ENCODE data around the gene COA1. TPM values are rescaled to one million over a fixed set of nuclear protein-coding genes. Genes with fewer than 3 reads are reported as not detected.
"Not testable (repeated sequence)": the region's sequence is repeated elsewhere in the genome, so short reads cannot be mapped to it uniquely, and the experiment has no call there.

The COA1 gene
- total RNA-seq, 1 donor from 2014 or later: 67.1 TPM

DNA sequence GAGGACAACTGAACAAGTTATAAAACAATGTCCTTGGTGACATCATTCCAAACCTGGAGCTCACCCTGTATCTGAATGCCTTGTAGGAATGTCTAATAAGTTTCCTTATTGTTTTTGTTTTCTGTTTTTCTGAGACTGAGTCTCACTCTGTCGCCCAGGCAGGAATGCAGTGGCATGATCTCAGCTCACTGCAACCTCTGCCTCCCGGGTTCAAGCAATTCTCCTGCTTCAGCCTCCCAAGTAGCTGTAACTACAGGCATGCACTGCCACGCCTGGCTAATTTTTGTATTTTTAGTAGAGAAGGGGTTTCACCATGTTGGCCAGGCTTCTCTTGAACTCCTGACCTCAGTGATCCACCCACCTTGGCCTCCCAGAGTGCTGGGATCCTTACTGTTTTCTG is 2.2 kb upstream of the COA1 start:
- H3K27me3 Mint-ChIP-seq (ENCODE audit: low read depth); H3K4me3 Mint-ChIP-seq (ENCODE audit: low read depth); DNase-seq (ENCODE audit: low spot score); H3K27ac Mint-ChIP-seq; intact Hi-C loops (cut with micrococcal nuclease); H3K9me3 Mint-ChIP-seq: not testable (repeated sequence)
- H3K36me3 Mint-ChIP-seq (ENCODE audit: low read depth): peaks cover 11% of the 10 kb centered on the region
- H3K4me1 Mint-ChIP-seq (ENCODE audit: low read depth): peaks cover 30% of the 10 kb centered on the region

DNA sequence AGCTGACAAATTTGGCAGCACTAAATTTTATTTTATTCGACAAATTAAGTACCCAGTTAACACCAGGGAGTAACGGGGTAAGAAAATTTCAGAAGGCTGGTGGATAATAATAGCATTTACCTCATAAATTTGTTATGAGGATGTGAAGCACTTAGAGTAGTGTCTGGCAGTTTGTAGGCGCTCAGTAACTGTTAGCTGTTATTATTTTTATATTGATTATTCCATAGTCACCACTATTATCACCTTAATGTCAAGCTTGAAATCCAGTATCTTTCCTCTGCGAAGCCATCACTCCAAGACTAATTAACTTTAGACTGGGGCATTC is 563 bp upstream of the COA1 start:
- peaks cover 22% of the 10 kb centered on the region for H3K4me1 Mint-ChIP-seq (ENCODE audit: low read depth)
- no peak for DNase-seq (ENCODE audit: low spot score)
- peak overlapping the region; percentile 84 for H3K27ac Mint-ChIP-seq
- H3K4me3 Mint-ChIP-seq (ENCODE audit: low read depth): peak overlapping the region; percentile 86
- no peaks in the 10 kb centered on the region for H3K9me3 Mint-ChIP-seq
- no peaks in the 10 kb centered on the region for H3K27me3 Mint-ChIP-seq (ENCODE audit: low read depth)
- peaks cover 11% of the 10 kb centered on the region for H3K36me3 Mint-ChIP-seq (ENCODE audit: low read depth)
- intact Hi-C loops (cut with micrococcal nuclease): loop anchor here (2.0 to 10.0 kb wide), 5 partner anchors 29 to 275 kb away; partner anchors contain the start of genes BLVRA and STK17A

- Mint-ChIP-seq H3K36me3 (ENCODE audit: low read depth) (peaks cover 15% of the 10 kb centered on the region), H3K27me3 (ENCODE audit: low read depth) (no peaks in the 10 kb centered on the region), H3K4me3 (ENCODE audit: low read depth) (peak overlapping the region; percentile 57), H3K27ac (no peak overlapping the region), H3K4me1 (ENCODE audit: low read depth) (peaks cover 27% of the 10 kb centered on the region), H3K9me3 (no peaks in the 10 kb centered on the region)
- intact Hi-C loops (cut with micrococcal nuclease): loop anchor here (5.0 to 10.0 kb wide), 2 partner anchors 45 to 273 kb away; no protein-coding TSS in a partner anchor
- no peak for DNase-seq (ENCODE audit: low spot score)
These were observed 1.8 kb downstream of the COA1 start for GRCh38 chr7:43727494-43727893.

DNA sequence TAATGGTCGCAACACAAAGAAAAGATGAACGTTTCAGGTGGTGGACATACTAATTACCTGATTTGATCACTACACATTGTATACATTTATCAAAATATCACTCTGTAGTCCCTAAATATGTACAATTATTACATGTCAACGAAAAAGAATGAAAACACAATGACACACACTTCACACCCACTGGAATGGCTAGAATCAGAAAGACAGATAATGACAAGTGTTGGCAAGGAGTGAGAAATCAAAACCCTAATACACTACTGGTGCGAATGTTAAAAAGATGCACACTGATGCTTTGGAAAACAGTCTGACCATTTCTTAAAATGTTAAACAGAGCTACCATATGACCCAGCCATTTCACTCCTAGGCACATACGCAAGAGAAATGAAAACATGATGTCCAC is 2.3 kb downstream of the COA1 start:
- no peak for DNase-seq (ENCODE audit: low spot score)
- intact Hi-C loops (cut with micrococcal nuclease): loop anchor here (5.0 to 10.0 kb wide), 2 partner anchors 45 to 272 kb away; no protein-coding TSS in a partner anchor
- Mint-ChIP-seq H3K4me1 (ENCODE audit: low read depth) (peaks cover 27% of the 10 kb centered on the region), H3K27ac (no peak overlapping the region), H3K9me3 (no peaks in the 10 kb centered on the region), H3K36me3 (ENCODE audit: low read depth) (peaks cover 15% of the 10 kb centered on the region), H3K4me3 (ENCODE audit: low read depth) (peak overlapping the region; percentile 57), H3K27me3 (ENCODE audit: low read depth) (no peaks in the 10 kb centered on the region)

DNA sequence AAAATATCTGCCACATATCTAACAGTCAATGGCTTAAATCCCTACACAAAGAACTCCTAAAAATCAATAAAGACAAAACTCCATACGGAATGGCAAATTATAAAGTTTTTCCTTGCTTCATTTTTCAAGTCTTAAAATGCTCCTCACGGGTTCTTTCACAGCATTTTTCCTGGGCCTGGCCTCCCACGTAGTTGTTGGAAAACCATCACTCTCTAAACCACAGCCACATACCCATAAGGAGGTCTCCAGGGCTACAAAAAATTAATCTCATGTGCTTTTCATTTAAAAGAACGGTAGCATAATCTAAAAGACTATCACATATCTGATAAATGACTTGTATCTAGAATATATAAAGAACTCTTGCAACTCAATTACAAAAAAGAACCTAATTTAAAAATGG is 2.9 kb downstream of the COA1 start:
- H3K4me3 Mint-ChIP-seq (ENCODE audit: low read depth): no peak overlapping the region
- H3K27ac Mint-ChIP-seq: no peak overlapping the region
- H3K9me3 Mint-ChIP-seq: no peaks in the 10 kb centered on the region
- DNase-seq (ENCODE audit: low spot score): no peak
- H3K4me1 Mint-ChIP-seq (ENCODE audit: low read depth): peaks cover 27% of the 10 kb centered on the region
- H3K36me3 Mint-ChIP-seq (ENCODE audit: low read depth): peaks cover 15% of the 10 kb centered on the region
- H3K27me3 Mint-ChIP-seq (ENCODE audit: low read depth): no peaks in the 10 kb centered on the region
- intact Hi-C loops (cut with micrococcal nuclease): loop anchor here (5.0 to 10.0 kb wide), 2 partner anchors 44 to 272 kb away; no protein-coding TSS in a partner anchor

DNA sequence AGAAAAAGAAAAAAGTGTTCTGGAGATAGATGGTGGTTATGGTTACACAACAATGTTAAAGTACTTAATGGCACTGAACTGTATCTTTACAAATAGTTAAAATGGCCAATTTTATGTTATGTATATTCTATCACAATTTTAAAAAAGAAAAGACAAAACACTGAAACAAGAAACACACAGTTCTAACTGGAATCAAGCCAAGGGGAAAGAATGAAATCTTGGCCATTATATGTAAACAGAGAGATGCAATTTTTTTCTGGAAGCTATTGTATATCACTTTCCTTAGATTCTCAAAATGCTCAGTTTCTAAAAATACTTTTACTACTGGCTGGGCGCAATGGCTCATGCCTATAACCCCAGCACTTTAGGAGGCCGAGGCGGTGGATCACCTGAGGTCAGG is 4.1 kb downstream of the COA1 start:
- intact Hi-C loops (cut with micrococcal nuclease): loop anchor here (5.0 to 10.0 kb wide), 2 partner anchors 43 to 270 kb away; no protein-coding TSS in a partner anchor

DNA sequence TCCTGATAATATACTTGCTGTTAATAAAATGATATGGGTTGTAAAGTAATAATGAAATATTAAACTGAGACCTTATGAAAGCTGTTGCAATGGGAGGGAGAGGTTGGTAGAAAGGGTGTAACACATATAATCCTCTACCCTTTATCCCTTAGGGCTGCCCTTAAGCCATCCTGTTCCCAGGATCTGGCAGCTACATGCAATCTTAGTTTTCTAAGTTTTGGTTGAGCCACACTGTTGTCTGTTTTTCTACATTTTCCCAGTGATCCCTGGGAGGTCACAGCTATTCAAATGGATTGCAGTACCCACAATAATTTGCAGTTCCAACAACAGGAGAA is 6.3 kb downstream of the COA1 start:
- Mint-ChIP-seq H3K9me3 (no peaks in the 10 kb centered on the region), H3K36me3 (ENCODE audit: low read depth) (peaks cover 32% of the 10 kb centered on the region), H3K27ac (no peak overlapping the region), H3K27me3 (ENCODE audit: low read depth) (no peaks in the 10 kb centered on the region), H3K4me3 (ENCODE audit: low read depth) (no peak overlapping the region), H3K4me1 (ENCODE audit: low read depth) (peaks cover 28% of the 10 kb centered on the region)
- intact Hi-C loops (cut with micrococcal nuclease): loop anchor here (10.0 kb wide), 1 partner anchor 268 kb away; no protein-coding TSS in a partner anchor
- no peak for DNase-seq (ENCODE audit: low spot score)

More for the DNA sequence above, 4.1 kb downstream of the COA1 start:
- H3K27ac Mint-ChIP-seq: no peak overlapping the region
- H3K4me3 Mint-ChIP-seq (ENCODE audit: low read depth): no peak overlapping the region
- H3K27me3 Mint-ChIP-seq (ENCODE audit: low read depth): no peaks in the 10 kb centered on the region
- peaks cover 28% of the 10 kb centered on the region for H3K4me1 Mint-ChIP-seq (ENCODE audit: low read depth)
- peaks cover 22% of the 10 kb centered on the region for H3K36me3 Mint-ChIP-seq (ENCODE audit: low read depth)
- H3K9me3 Mint-ChIP-seq: no peaks in the 10 kb centered on the region
- DNase-seq (ENCODE audit: low spot score): no peak

DNA sequence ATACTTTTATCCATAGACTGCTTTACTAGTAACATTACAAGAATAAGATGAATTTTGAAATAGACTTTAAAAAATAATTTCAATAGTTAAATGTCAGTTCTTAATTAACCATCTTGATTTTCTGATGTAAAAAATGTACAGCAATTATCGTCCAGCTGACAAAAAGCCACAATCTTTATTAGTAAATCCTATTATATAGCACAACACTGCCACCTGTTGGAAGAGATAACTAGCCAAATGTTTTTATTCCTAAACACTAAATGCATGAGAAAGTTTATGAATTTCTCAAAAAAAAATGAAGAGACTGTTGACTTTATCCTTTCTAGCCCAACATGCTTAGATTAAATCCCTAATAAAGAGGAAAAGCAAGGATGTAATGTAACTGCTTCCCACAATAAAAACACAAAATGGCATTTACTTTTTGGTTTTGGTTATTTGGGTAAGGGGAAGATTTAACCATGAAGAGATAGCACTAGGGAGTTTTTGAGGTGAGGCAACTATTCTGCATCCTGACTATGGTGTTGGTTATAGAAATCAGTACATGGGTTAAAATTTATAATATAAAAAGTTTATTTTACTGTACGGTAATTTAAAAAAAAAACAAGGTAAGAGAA is 8.0 kb downstream of the COA1 start:
- no peaks in the 10 kb centered on the region for H3K27me3 Mint-ChIP-seq (ENCODE audit: low read depth)
- no peak overlapping the region for H3K4me3 Mint-ChIP-seq (ENCODE audit: low read depth)
- peaks cover 27% of the 10 kb centered on the region for H3K4me1 Mint-ChIP-seq (ENCODE audit: low read depth)
- no peak for DNase-seq (ENCODE audit: low spot score)
- peaks cover 22% of the 10 kb centered on the region for H3K36me3 Mint-ChIP-seq (ENCODE audit: low read depth)
- H3K27ac Mint-ChIP-seq: no peak overlapping the region
- H3K9me3 Mint-ChIP-seq: no peaks in the 10 kb centered on the region
- intact Hi-C loops (cut with micrococcal nuclease): loop anchor here (1.0 to 10.0 kb wide), 2 partner anchors 139 to 266 kb away; no protein-coding TSS in a partner anchor

GRCh38 chr7:43716598-43716997 is 12.7 kb downstream of the COA1 start:
- Mint-ChIP-seq H3K27me3 (ENCODE audit: low read depth) (no peaks in the 10 kb centered on the region), H3K4me3 (ENCODE audit: low read depth) (no peak overlapping the region), H3K9me3 (no peaks in the 10 kb centered on the region), H3K27ac (no peak overlapping the region), H3K36me3 (ENCODE audit: low read depth) (peaks cover 29% of the 10 kb centered on the region), H3K4me1 (ENCODE audit: low read depth) (peaks cover 27% of the 10 kb centered on the region)
- DNase-seq (ENCODE audit: low spot score): no peak
- intact Hi-C loops (cut with micrococcal nuclease): no loop called here

DNA sequence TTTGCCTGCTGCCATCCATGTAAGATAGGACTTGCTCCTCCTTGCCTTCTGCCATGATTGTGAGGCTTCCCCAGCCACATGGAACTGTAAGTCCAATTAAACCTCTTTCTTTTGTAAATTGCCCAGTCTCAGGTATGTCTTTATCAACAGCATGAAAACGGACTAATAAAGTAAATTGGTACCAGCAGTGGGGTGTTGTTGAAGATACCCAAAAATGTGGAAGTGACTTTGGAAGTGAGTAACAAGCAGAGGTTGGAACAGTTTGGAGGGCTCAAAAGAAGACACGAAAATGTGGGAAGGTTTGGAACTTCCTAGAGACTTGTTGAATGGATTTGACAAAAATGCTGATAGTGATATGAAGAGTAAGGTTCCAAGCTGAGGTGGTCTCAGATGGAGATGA is 13.4 kb downstream of the COA1 start:
- H3K27ac Mint-ChIP-seq; H3K27me3 Mint-ChIP-seq (ENCODE audit: low read depth); DNase-seq (ENCODE audit: low spot score); H3K9me3 Mint-ChIP-seq; intact Hi-C loops (cut with micrococcal nuclease); H3K4me3 Mint-ChIP-seq (ENCODE audit: low read depth): not testable (repeated sequence)
- Mint-ChIP-seq H3K4me1 (ENCODE audit: low read depth) (peaks cover 25% of the 10 kb centered on the region), H3K36me3 (ENCODE audit: low read depth) (peaks cover 33% of the 10 kb centered on the region)

- peaks cover 7% of the 10 kb centered on the region for H3K4me1 Mint-ChIP-seq (ENCODE audit: low read depth)
- H3K27ac Mint-ChIP-seq: no peak overlapping the region
- intact Hi-C loops (cut with micrococcal nuclease): no loop called here
- no peaks in the 10 kb centered on the region for H3K27me3 Mint-ChIP-seq (ENCODE audit: low read depth)
- H3K9me3 Mint-ChIP-seq: peaks cover 9% of the 10 kb centered on the region
- DNase-seq (ENCODE audit: low spot score): no peak
- H3K36me3 Mint-ChIP-seq (ENCODE audit: low read depth): peaks cover 47% of the 10 kb centered on the region
- no peak overlapping the region for H3K4me3 Mint-ChIP-seq (ENCODE audit: low read depth)
These were observed 17.8 kb downstream of the COA1 start for GRCh38 chr7:43711503-43711902.

- Mint-ChIP-seq H3K9me3 (peaks cover 25% of the 10 kb centered on the region), H3K36me3 (ENCODE audit: low read depth) (peaks cover 65% of the 10 kb centered on the region), H3K4me1 (ENCODE audit: low read depth) (peaks cover 11% of the 10 kb centered on the region)
- H3K4me3 Mint-ChIP-seq (ENCODE audit: low read depth); DNase-seq (ENCODE audit: low spot score); intact Hi-C loops (cut with micrococcal nuclease); H3K27ac Mint-ChIP-seq; H3K27me3 Mint-ChIP-seq (ENCODE audit: low read depth): not testable (repeated sequence)
These were observed 21.3 kb downstream of the COA1 start for GRCh38 chr7:43708055-43708454.

- intact Hi-C loops (cut with micrococcal nuclease): loop anchor here (5.0 kb wide), 1 partner anchor 134 kb away; no protein-coding TSS in a partner anchor
- Mint-ChIP-seq H3K36me3 (ENCODE audit: low read depth) (peaks cover 52% of the 10 kb centered on the region), H3K9me3 (peaks cover 23% of the 10 kb centered on the region), H3K4me3 (ENCODE audit: low read depth) (no peak overlapping the region), H3K27ac (no peak overlapping the region), H3K4me1 (ENCODE audit: low read depth) (peaks cover 42% of the 10 kb centered on the region), H3K27me3 (ENCODE audit: low read depth) (no peaks in the 10 kb centered on the region)
- no peak for DNase-seq (ENCODE audit: low spot score)
These were observed 25.8 kb downstream of the COA1 start for GRCh38 chr7:43703573-43703972.

Data from activated T-helper 2 cell treated with anti-CD3 and anti-CD28 coated beads, Interferon-gamma antibody, Interleukin-2, Interleukin-4, amounts not matched to agents 10 μg/mL and 5 μg/mL and 100 μg/mL, durations not matched to agents 14 hours and 24 hours and 36 hours (primary cell).